Fibroblast of villous mesenchyme (primary cell): Measurements from ENCODE around the gene ZSCAN2. TPM values are rescaled to one million over a fixed set of nuclear protein-coding genes. Genes with fewer than 3 reads are reported as not detected.
"Not testable (repeated sequence)": the region's sequence is repeated elsewhere in the genome, so short reads cannot be mapped to it uniquely, and the experiment has no call there.

Experiments
- DNase-seq: peaks from one replicate; pipeline ENCODE4 v3.0.0-alpha.2; 2010; ENCODE audit warnings: low read depth
- H3K4me3 ChIP-seq: 2 replicates; pipeline ENCODE4 v1.5.1; 2011; ENCODE audit warnings: low read depth, mild to moderate bottlenecking, low read length
- total RNA-seq: library from RNA; depleted of rRNA; stranded (reverse); fragments of >200 nt; gene quantifications from 2 replicates; pipeline ENCODE4 v1.2.3, GENCODE V29; 2012
- TF ChIP-seq, protein P1 (sequence below): IDR thresholded peaks from 2 replicates; pipeline ENCODE4 v1.5.1; 2012; ENCODE audit warnings: low read depth, mild to moderate bottlenecking, low read length; ENCODE audit not compliant: insufficient read depth

Gene ZSCAN2
- total RNA-seq, 1 donor, result 5.6 TPM

- TF ChIP-seq, protein P1, sequence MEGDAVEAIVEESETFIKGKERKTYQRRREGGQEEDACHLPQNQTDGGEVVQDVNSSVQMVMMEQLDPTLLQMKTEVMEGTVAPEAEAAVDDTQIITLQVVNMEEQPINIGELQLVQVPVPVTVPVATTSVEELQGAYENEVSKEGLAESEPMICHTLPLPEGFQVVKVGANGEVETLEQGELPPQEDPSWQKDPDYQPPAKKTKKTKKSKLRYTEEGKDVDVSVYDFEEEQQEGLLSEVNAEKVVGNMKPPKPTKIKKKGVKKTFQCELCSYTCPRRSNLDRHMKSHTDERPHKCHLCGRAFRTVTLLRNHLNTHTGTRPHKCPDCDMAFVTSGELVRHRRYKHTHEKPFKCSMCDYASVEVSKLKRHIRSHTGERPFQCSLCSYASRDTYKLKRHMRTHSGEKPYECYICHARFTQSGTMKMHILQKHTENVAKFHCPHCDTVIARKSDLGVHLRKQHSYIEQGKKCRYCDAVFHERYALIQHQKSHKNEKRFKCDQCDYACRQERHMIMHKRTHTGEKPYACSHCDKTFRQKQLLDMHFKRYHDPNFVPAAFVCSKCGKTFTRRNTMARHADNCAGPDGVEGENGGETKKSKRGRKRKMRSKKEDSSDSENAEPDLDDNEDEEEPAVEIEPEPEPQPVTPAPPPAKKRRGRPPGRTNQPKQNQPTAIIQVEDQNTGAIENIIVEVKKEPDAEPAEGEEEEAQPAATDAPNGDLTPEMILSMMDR, result no peak
- peak; percentile 24 for DNase-seq
- peak overlapping the region; percentile 61 for H3K4me3 ChIP-seq
These were observed 31.0 kb downstream of the ZSCAN2 start for GRCh38 chr15:84631706-84632272.

DNA sequence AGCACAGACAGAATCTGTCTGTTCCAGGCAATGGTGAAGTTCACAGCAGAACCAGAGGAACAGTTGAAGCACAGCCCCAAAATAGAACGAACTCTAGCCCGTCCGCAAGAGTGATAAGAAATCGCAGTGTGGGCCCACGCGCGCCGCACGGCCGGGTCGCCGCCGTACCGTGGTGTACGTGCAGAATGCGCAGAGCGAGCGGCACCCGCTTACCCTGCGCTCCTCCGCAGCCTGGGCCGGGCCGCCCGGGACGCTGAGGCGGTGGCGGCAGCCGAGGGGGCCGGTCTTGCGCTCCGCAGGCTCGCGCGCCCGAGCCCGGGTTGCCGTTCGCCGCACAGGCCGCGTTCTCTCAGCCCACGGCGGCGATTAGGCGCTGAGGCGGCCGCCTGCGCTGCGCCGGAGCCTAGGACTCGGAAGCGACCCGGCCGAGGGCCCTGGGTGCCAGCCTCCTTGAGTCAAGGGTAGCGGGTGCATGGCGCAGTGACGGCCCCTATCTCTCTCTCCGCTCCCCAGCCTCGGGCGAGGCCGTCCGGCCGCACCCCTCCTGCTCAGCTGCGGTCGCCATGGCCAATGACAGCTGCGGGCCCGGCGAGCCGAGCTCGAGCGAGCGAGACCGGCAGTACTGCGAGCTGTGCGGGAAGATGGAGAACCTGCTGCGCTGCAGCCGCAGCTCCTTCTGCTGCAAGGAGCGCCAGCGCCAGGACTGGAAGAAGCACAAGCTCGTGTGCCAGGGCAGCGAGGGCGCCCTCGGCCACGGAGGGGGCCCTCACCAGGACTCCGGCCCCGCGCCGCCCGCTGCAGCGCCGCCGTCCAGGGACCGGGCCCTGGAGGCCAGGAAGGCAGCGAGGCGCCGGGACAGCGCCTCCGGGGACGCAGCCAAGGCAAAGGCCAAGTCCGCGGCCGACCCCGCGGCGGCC is 32.8 kb downstream of the ZSCAN2 start:
- peak; percentile 80 for DNase-seq
- TF ChIP-seq, protein P1, result no peak
- peak overlapping the region; percentile 64 for H3K4me3 ChIP-seq

- peak overlapping the region; percentile 64 for H3K4me3 ChIP-seq
- DNase-seq, result no peak
- TF ChIP-seq, protein P1, result no peak
These were observed 33.5 kb downstream of the ZSCAN2 start for GRCh38 chr15:84634228-84634837.

GRCh38 chr15:84638103-84638502 is 37.3 kb downstream of the ZSCAN2 start:
- TF ChIP-seq, protein P1, result no peak
- DNase-seq, result no peak
- no peak overlapping the region for H3K4me3 ChIP-seq

DNA sequence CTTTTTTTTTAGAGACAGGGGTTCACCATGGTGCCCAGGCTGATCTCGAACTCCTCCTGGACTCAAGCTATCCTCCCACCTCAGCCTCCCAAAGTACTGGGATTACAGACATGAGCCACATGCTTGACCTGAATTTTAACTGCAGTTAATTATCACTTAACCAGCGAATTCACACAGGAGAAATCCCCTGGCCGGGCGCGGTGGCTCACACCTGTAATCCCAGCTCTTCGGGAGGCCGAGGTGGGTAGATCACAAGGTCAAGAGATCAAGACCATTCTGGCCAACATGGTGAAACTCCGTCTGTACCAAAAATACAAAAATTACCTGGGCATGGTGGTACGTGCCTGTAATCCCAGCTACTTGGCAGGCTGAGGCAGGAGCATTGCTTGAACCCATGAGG is 41.1 kb downstream of the ZSCAN2 start:
- DNase-seq, H3K4me3 ChIP-seq: not testable (repeated sequence)

- not testable (repeated sequence) for H3K4me3 ChIP-seq, DNase-seq
These were observed 41.8 kb downstream of the ZSCAN2 start for GRCh38 chr15:84642640-84643039.

DNA sequence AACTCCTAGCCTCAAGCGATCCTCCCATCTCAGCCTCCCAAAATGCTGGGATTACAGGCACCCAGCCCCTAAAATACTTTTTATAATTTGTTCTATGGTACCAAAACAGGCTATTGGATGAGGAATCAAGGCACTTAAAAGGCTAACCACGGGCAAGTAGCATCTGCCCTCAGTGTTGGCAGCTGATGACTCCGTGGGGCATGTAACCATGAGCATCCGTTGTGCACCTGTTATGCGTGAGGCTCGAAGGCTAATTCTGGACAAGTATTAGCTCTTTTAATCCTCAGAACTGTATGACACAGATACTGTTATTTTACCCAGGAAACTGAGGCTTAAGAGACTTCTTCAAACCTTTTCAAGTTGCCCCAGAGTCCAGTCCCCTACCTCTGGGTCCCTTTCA is 43.0 kb downstream of the ZSCAN2 start:
- no peak overlapping the region for H3K4me3 ChIP-seq
- DNase-seq, result no peak
- TF ChIP-seq, protein P1, result no peak
